ENCODE results near the gene EPHA3.

- TF ChIP-seq, protein P1, sequence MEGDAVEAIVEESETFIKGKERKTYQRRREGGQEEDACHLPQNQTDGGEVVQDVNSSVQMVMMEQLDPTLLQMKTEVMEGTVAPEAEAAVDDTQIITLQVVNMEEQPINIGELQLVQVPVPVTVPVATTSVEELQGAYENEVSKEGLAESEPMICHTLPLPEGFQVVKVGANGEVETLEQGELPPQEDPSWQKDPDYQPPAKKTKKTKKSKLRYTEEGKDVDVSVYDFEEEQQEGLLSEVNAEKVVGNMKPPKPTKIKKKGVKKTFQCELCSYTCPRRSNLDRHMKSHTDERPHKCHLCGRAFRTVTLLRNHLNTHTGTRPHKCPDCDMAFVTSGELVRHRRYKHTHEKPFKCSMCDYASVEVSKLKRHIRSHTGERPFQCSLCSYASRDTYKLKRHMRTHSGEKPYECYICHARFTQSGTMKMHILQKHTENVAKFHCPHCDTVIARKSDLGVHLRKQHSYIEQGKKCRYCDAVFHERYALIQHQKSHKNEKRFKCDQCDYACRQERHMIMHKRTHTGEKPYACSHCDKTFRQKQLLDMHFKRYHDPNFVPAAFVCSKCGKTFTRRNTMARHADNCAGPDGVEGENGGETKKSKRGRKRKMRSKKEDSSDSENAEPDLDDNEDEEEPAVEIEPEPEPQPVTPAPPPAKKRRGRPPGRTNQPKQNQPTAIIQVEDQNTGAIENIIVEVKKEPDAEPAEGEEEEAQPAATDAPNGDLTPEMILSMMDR (IDR thresholded peaks at IDR 0.05): no peak
- no peak for TF ChIP-seq EZH2 (IDR thresholded peaks at IDR 0.05; ENCODE audit: borderline replicate concordance, insufficient read depth, low read depth, low read length, poor library complexity, severe bottlenecking)
These were observed 341.7 kb downstream of the EPHA3 start for GRCh38 chr3:89449086-89449485.

All from B cell (primary cell).